WI38 (cell line): ENCODE results near the gene CIITA.

ENCODE experiments used
- H3K4me3 ChIP-seq: 2 replicates; pipeline ENCODE4 v1.5.1; 2011; ENCODE audit warnings: low read depth, mild to moderate bottlenecking, control low read depth, low read length
- CTCF ChIP-seq: IDR thresholded peaks from 2 replicates; pipeline ENCODE4 v1.5.1; 2012; ENCODE audit warnings: low read depth, mild to moderate bottlenecking, control low read depth, low read length

Gene CIITA

GRCh38 chr16:10856042-10856441 lies 21.0 kb upstream of the CIITA start:
- no peak overlapping the region for H3K4me3 ChIP-seq
- TF ChIP-seq CTCF = no peak

GRCh38 chr16:10858203-10858602 lies 18.8 kb upstream of the CIITA start:
- TF ChIP-seq CTCF = no peak
- no peak overlapping the region for H3K4me3 ChIP-seq

- H3K4me3 ChIP-seq = no peak overlapping the region
- no peak for TF ChIP-seq CTCF
Observed at GRCh38 chr16:10859020-10859419, 18.0 kb upstream of the CIITA start.

- no peak overlapping the region for H3K4me3 ChIP-seq
- no peak for TF ChIP-seq CTCF
Observed at GRCh38 chr16:10859658-10860057, 17.3 kb upstream of the CIITA start.

DNA sequence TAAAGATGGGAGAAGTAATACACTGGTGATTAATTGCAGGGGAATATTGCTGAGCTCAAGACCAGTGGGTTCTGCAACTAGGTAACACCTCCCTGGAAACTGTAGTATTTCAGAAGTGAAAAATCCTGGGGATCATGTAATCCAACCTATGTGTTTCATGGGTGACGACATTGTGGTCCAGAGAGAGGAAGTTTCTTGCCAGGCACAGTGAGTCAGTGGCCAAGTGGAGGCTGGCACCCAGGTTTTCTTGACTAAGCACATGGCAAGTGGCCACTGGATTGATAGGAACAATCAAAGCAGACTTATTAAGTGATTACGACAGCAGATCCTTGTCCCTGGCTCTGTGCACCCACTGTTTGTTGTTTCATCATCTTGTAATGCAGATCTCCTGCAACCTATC lies 14.6 kb upstream of the CIITA start:
- TF ChIP-seq CTCF = no peak
- no peak overlapping the region for H3K4me3 ChIP-seq

DNA sequence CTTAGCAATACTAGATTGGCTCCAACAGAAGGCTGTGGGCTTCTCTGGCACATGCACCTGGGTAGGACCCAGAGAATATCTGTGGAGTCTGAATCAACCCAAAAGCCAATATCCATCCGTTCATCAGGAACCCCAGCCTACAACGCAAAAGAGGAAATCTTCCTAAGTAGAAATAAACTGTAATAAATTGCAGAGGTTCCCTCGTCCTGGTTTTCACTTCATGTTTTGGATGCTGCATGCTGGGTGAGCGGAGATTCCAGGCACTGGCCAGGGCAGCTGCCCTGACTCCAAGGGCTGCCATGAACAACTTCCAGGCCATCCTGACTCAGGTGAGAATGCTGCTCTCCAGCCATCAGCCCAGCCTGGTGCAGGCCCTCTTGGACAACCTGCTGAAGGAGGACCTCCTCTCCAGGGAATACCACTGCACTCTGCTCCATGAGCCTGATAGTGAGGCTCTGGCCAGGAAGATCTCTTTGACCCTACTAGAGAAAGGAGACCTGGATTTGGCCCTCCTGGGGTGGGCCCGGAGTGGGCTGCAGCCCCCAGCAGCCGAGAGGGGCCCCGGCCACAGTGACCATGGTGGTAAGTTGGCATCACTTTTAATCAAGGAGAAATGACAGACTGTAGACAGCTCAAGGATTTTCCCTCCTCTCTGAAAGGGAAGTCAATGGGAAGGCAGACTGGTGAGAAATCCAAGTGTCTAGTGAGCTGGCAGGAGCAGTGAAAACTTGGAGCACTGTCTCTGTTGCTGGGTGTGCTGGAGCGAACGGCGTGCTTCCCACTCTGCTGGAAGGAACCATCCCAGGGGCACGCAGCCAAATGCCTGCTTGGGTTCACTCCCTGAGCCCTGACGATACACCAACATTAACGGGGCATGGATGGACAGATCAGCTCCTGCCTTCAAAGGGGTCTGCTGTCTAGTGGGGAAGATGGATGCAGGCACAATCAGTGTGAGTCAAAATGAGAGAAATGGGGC lies 10.7 kb upstream of the CIITA start:
- no peak overlapping the region for H3K4me3 ChIP-seq
- no peak for TF ChIP-seq CTCF

- no peak for TF ChIP-seq CTCF
- H3K4me3 ChIP-seq = no peak overlapping the region
Observed at GRCh38 chr16:10867199-10867598, 9.8 kb upstream of the CIITA start.
